T-helper 1 cell treated with Interleukin-12 subunit alpha and Interleukin-12 subunit beta and Interleukin-4 antibody, amounts not matched to agents 30 μg/mL and 1 μg/mL, for 36 hours (primary cell): Measurements from ENCODE around the gene PEX14.
A peak's percentile ranks its signal among the peaks of the same experiment; 100 is the strongest.

Source experiments
- H3K27ac Mint-ChIP-seq: one replicate; pipeline ENCODE4 v1.8.0; 2021; ENCODE audit warnings: mild to moderate bottlenecking, mixed read lengths
- H3K27me3 Mint-ChIP-seq: one replicate; pipeline ENCODE4 v1.8.0; 2021; ENCODE audit warnings: low read depth, mixed read lengths
- H3K36me3 Mint-ChIP-seq: one replicate; pipeline ENCODE4 v1.8.0; 2021; ENCODE audit warnings: low read depth, mixed read lengths
- H3K4me1 Mint-ChIP-seq: one replicate; pipeline ENCODE4 v1.8.0; 2021; ENCODE audit warnings: low read depth, mixed read lengths
- H3K4me3 Mint-ChIP-seq: one replicate; pipeline ENCODE4 v1.8.0; 2021; ENCODE audit warnings: mild to moderate bottlenecking, moderate library complexity, mixed read lengths
- H3K9me3 Mint-ChIP-seq: one replicate; pipeline ENCODE4 v1.8.0; 2021; ENCODE audit warnings: mixed read lengths

Gene PEX14

DNA sequence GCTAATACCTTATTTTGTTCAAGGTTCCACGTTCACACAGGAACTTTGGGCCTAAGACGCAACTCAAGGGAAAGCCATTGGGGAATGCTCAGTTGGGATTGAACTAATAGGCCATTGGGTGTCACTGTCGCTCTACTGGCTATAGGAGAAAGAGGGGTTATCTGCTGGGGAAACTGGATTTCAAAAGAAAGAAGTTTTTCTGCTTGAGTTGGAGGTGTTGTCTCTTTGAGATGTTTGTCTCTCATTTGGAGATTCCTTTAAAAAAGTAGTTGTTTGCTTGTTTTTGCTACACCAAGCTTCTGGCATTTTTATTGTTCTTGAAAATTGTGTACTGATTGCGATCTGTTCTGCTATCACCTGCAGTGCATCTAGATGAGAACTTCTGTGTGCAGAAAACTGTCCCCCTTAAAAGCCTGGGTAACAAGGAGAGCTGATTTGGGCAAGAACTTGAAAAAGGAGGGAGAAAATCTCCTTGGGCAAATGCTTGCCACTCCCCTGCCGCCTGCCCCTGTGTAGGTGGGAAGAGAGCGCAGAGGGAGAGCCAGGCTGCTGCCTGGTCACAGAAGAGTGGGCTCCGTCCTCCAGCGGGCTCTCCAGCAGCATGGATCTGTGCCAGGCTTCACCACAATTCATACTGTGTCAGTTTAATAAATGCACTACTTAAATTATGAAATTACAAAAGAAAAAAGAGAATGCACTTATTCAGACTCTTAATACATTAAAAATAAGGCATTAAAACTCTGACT, 39.9 kb downstream of the PEX14 start:
- peaks cover 62% of the 10 kb centered on the region for H3K4me1 Mint-ChIP-seq
- no peak overlapping the region for H3K4me3 Mint-ChIP-seq
- H3K27ac Mint-ChIP-seq, result peak overlapping the region; percentile 37
- H3K36me3 Mint-ChIP-seq, result peaks cover 2% of the 10 kb centered on the region
- no peaks in the 10 kb centered on the region for H3K9me3 Mint-ChIP-seq
- H3K27me3 Mint-ChIP-seq, result no peaks in the 10 kb centered on the region

DNA sequence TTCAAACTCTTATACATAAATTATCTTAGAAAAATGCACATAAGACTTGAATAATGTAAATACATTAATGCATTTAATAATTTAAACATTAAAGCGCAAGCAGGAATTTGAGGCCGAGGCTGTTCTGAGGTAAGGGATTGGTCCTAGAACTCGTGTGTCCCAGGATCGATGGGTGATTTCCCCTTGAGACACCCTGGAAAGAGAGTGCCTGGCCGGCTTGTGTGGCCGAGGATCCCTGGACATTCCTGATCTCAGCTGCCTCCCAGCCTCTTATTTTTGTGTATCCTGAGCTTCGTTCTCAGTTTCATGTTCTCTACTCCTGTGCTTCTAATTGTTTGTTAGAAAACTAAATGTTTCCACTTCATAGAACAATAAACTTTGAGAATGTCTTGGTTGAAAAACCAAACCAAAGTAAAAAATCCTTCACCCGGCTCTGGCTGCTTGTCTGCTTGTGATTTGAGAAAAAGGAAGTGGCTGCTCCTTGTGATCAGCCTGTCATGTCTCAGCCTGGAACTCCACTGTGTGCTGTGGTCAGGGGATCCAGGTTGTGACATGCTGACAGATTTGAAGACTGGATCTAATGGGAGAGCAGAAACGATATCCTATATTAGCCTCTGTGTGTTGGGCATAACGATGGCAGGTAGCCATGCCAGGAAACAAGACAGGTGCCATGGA, 40.7 kb downstream of the PEX14 start:
- Mint-ChIP-seq H3K4me3 (peak overlapping the region; percentile 54), H3K4me1 (peaks cover 55% of the 10 kb centered on the region), H3K36me3 (no peaks in the 10 kb centered on the region), H3K27me3 (no peaks in the 10 kb centered on the region), H3K27ac (peak overlapping the region; percentile 26), H3K9me3 (no peaks in the 10 kb centered on the region)

DNA sequence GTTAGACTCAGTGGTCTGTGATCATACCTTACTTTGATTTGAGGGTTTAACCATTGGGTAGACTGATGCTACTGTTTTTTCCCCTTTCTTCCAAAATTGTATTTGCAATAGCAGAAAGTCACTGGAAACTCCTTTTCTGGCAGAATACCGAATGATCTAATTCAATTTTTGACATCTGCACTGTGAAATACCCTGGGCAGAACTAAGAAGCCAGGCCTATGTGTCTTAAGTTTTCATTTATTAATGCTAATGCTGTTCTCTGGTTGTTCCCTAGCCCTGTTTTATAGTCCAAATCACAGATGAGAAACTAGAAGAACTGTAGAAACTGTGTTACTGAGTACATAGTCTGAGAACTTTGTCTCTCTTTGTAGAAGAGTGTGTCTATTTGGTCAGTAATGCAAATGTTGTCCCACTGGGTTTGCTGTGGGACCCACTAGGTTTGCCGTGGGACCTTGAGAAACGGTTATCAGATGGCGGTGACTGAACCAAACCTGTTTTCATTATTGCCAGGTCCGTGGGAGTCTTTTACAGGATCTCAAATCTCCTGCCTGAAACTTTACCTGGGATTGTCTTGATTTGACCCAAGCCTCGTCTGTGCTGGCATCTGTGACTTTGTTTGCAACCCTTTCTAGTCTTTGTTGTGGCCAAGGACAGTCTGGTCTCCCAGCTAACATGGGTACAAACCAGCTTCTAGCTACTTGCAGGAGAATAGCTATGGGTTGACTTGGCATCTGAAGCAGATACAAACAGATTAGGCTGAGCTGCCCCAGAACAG, 41.4 kb downstream of the PEX14 start:
- H3K27ac Mint-ChIP-seq, result no peak overlapping the region
- no peak overlapping the region for H3K4me3 Mint-ChIP-seq
- H3K27me3 Mint-ChIP-seq, result no peaks in the 10 kb centered on the region
- peaks cover 3% of the 10 kb centered on the region for H3K36me3 Mint-ChIP-seq
- no peaks in the 10 kb centered on the region for H3K9me3 Mint-ChIP-seq
- H3K4me1 Mint-ChIP-seq, result peaks cover 53% of the 10 kb centered on the region

DNA sequence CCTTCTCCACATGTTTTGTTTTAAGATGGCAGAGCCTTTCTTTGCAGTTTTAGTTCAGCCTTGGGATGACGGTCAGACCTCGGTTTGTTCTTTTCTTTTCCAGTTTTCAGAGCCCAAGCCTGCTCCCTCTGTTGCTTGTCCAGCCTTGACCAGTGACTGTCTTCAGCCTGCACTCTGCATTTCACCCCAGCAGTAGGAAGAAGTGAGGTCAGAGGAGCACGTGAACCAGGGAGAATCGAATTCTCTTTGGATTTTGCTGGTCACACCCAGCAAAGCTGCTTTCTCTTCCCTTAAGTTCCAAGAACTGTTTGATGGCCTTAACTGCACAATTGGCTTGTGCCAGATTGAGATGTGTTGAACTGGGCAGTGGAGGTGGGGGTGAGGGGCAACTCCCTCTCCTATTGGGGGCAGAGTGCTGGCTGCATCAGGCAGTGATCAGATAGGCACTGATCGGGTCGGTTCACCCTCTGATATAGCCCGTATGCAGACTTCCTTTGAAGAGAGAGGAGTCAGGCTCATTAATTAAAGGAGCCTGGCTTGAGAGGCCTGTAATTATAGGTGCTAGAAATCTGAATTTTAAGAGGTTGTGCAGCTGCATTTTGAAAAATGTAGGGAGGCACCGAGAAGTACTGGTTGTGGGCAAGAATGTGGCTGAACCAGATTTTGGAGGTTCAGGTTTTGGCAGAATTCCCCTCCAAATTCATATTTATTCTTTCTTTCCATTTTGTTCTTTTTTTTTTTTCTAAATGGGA, 42.4 kb downstream of the PEX14 start:
- Mint-ChIP-seq H3K9me3 (no peaks in the 10 kb centered on the region), H3K27me3 (no peaks in the 10 kb centered on the region), H3K4me1 (peaks cover 56% of the 10 kb centered on the region), H3K36me3 (peaks cover 7% of the 10 kb centered on the region), H3K27ac (no peak overlapping the region), H3K4me3 (no peak overlapping the region)

DNA sequence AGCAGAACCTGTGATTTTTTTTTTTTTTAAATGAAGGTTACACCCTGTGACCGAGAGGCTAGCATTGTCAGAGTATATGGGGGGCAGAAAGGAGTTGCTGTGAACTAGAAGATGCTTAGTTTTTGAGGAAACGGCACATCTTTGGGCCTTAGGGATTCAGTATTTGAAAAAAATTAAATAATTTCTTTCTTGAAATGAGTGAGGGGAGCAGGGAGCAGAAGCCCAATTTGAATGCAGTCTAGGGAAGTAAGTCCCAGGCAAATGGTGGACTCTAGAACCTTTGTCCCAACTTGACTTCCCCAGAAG, 42.9 kb downstream of the PEX14 start:
- no peaks in the 10 kb centered on the region for H3K9me3 Mint-ChIP-seq
- H3K27ac Mint-ChIP-seq, result no peak overlapping the region
- H3K4me3 Mint-ChIP-seq, result no peak overlapping the region
- peaks cover 7% of the 10 kb centered on the region for H3K36me3 Mint-ChIP-seq
- H3K27me3 Mint-ChIP-seq, result no peaks in the 10 kb centered on the region
- H3K4me1 Mint-ChIP-seq, result peaks cover 58% of the 10 kb centered on the region

DNA sequence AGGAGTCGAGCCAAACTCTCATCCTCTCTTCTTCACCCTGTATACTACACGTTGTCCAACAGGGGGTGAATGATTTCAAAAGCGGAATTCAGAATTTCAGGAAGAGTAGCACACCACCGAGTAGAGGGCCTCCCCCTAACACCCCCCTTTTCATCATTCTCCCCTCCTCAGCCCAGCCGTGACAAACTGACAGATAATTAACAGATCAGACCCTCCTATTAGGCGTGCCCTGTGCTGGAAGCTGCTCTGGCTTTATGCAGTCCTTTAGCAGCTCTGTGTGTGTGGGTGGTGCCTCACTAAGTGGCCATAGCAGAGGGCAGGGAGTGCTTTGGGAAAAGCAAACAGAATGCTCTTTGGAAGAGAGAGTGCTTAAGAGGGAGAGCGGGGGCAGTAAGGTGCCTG, 44.3 kb downstream of the PEX14 start:
- H3K27me3 Mint-ChIP-seq, result no peaks in the 10 kb centered on the region
- peaks cover 46% of the 10 kb centered on the region for H3K4me1 Mint-ChIP-seq
- H3K4me3 Mint-ChIP-seq, result no peak overlapping the region
- peaks cover 7% of the 10 kb centered on the region for H3K36me3 Mint-ChIP-seq
- no peaks in the 10 kb centered on the region for H3K9me3 Mint-ChIP-seq
- no peak overlapping the region for H3K27ac Mint-ChIP-seq

DNA sequence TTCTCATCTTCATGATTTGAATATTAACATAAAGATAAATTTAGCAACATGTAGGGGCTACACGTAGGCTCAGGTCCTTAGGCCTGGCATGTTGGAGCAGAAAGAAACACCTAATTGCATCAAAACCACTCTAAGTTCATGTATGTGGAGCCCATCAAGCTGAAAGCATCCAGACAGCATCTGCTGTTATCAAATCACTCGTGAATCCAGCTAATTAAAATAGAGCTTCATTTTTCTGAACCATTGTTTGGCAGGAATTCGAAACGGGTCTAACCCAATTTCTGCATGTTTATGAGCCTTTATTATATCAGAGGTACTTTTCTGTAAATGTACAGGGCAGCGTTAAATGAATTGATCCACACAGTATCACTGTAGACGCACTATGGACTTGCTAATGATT, 45.7 kb downstream of the PEX14 start:
- H3K9me3 Mint-ChIP-seq, result no peaks in the 10 kb centered on the region
- no peak overlapping the region for H3K27ac Mint-ChIP-seq
- H3K36me3 Mint-ChIP-seq, result peaks cover 9% of the 10 kb centered on the region
- no peak overlapping the region for H3K4me3 Mint-ChIP-seq
- H3K27me3 Mint-ChIP-seq, result no peaks in the 10 kb centered on the region
- H3K4me1 Mint-ChIP-seq, result peaks cover 41% of the 10 kb centered on the region

DNA sequence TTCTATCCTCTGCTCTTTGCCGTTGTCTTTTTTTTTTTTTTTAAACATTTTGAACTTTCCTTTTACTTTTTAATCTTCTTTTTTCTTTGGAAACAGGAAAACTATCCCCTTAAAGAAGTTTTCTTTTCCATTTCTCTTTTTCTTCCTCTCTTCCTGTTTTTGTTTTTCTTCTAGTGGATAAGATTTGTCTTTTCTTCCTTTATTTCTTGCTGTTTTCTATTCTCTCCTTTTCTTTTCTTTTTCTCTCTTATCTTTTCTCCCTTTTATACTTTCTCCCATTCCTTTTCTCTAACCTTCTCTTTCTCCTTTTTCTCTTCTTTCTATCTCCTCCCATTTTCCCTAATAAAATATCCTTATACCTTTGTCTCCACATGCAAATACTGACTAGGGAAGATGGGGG, 46.2 kb downstream of the PEX14 start:
- Mint-ChIP-seq H3K27ac (no peak overlapping the region), H3K4me1 (peaks cover 36% of the 10 kb centered on the region), H3K36me3 (peaks cover 9% of the 10 kb centered on the region), H3K9me3 (no peaks in the 10 kb centered on the region), H3K27me3 (no peaks in the 10 kb centered on the region), H3K4me3 (no peak overlapping the region)

DNA sequence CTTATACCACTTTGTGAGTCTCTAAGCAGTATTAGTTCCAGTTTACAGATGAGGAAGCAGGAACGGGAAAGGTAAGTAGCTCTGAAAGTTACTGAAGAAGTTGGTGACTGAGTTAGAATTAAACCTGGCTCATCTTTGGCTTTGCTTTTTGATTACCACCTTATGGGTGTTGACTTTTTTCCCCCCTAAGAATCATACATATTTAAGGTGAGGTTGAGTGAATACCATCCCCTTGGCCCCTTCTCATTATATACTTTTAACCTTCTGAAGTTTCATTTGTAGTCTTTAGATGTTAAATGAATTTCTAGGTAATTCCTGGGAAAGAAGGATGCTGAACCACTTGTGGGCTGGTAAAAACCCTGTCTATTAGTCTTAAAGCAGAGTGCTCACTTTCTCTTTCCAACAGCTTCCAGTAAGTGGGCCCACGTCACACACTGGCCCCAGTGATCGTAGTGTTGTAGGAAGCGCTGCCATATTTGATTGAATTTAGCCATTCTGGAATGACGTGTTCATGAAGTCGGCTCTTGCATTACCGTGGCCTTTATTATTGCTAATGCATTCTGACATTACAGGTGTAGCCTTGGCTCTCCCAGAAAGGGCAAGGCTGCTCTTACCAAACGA, 46.9 kb downstream of the PEX14 start:
- H3K27ac Mint-ChIP-seq, result no peak overlapping the region
- H3K4me3 Mint-ChIP-seq, result no peak overlapping the region
- no peaks in the 10 kb centered on the region for H3K27me3 Mint-ChIP-seq
- no peaks in the 10 kb centered on the region for H3K9me3 Mint-ChIP-seq
- H3K36me3 Mint-ChIP-seq, result peaks cover 9% of the 10 kb centered on the region
- peaks cover 33% of the 10 kb centered on the region for H3K4me1 Mint-ChIP-seq

DNA sequence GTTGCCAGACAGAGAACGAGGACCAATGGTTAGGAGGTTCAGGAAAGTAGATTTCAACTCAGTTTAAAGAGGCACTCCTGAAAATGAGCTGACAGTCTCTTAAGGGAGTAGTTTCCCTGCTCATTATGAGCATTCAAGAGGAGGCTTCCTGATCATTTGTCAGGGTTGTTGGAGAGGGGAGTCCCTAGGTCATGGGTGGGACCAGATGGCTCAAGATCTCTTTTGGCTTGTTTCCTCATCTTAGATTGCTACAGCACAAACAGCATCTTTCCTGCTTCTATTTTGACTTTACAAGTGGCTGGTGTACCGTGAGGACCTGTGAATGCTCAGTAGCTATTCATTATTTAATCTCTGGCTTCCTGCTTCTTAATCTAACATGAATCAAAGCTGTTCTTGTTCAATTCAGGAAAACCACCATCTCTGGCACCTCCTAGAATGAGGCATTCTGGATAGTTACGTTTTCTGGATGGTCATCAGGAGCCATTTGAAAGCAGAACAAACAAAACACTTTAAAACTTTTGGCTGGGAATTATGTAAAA, 47.6 kb downstream of the PEX14 start:
- no peaks in the 10 kb centered on the region for H3K9me3 Mint-ChIP-seq
- no peak overlapping the region for H3K27ac Mint-ChIP-seq
- H3K36me3 Mint-ChIP-seq, result peaks cover 9% of the 10 kb centered on the region
- H3K4me3 Mint-ChIP-seq, result no peak overlapping the region
- no peaks in the 10 kb centered on the region for H3K27me3 Mint-ChIP-seq
- H3K4me1 Mint-ChIP-seq, result peaks cover 28% of the 10 kb centered on the region

DNA sequence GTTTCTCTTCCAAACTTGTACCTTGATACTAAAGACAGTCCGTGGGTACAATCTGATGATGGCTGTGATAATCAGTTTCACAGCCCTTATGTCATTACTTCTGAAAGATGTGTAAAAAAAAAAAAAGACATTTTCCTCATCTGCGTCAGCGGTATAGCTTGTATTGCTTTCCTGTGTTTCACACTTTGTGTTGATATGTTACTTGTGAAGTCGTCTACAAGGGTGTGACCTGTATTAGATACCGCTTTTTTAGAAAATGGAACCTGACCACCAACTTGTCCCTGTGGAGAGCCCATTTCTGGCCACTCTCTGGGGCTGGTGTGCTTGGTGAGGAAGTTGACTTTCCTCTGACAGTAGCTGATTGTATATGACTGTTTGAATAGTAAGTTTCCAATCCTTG, 50.5 kb downstream of the PEX14 start:
- H3K4me1 Mint-ChIP-seq, result peaks cover 28% of the 10 kb centered on the region
- no peaks in the 10 kb centered on the region for H3K9me3 Mint-ChIP-seq
- H3K4me3 Mint-ChIP-seq, result no peak overlapping the region
- H3K27me3 Mint-ChIP-seq, result no peaks in the 10 kb centered on the region
- peaks cover 10% of the 10 kb centered on the region for H3K36me3 Mint-ChIP-seq
- H3K27ac Mint-ChIP-seq, result no peak overlapping the region

DNA sequence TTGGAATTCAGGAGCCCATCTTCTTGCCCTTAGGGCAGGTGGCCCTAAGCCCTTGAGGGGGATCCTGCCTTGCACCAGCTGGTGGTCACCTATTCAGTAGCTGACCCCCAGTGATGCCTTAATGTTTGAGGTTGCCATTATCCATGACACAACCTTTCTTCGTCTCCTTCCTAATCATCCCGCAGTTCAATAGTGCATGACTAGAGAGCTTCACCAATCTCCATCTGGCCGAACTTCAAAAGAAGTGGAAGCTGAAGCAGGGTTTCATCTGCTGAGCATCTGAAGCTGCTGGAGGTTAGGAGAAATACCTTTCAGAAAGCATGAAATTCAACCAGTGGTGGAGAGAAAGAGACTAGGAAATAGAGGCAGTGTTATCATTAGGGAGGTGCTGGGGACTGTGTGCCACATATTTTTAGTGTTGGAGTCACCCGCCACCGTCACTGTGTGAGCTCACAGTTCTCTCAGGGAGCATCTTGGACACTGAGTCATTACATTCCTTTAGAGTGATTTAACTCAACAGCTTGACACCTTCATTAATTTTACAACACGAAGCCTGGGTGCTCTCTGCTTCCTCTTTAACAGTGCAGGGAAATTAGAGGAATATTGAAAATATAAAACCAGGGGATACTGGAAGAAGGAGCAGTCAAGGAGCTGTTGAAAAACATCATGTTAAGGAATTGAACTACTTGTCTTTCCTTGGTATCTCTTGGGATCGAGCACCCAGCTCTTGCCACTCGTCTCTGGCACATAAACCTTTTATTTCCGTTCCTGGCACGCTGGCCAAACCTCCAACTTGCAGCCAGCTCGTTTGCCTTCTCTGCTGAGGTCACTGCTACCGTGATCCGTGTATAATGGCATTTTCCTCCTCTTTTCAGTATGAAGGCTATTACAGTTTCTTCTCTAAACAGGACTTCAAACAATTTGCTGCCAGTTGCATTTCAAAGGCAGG, 53.6 kb downstream of the PEX14 start:
- Mint-ChIP-seq H3K4me1 (peaks cover 14% of the 10 kb centered on the region), H3K27ac (no peak overlapping the region), H3K9me3 (no peaks in the 10 kb centered on the region), H3K4me3 (no peak overlapping the region), H3K36me3 (peaks cover 3% of the 10 kb centered on the region), H3K27me3 (no peaks in the 10 kb centered on the region)

DNA sequence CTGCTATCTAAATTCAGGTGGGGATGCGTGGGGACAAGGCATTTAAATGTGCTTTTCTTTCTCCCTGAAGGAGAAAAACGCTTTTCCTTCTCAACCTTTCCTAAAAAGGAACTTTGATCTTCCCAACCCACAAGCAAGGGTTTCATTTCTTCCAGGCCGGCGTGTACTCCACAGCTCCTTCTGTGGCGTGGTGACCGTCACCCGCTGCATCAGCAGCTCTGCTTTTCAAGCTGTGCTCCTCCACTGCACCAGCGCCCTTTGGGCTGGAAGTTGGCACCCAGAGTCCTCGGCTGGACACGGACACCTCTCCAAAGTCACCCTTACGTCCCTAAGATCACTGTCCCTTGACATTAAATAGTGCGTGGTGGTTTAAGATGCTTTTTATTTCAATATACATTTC, 54.3 kb downstream of the PEX14 start:
- H3K27me3 Mint-ChIP-seq, result no peaks in the 10 kb centered on the region
- H3K9me3 Mint-ChIP-seq, result no peaks in the 10 kb centered on the region
- no peak overlapping the region for H3K4me3 Mint-ChIP-seq
- H3K36me3 Mint-ChIP-seq, result peaks cover 3% of the 10 kb centered on the region
- peaks cover 14% of the 10 kb centered on the region for H3K4me1 Mint-ChIP-seq
- no peak overlapping the region for H3K27ac Mint-ChIP-seq
